Measurements from ENCODE around the gene TMCO1.
"Not testable (repeated sequence)": the region's sequence is repeated elsewhere in the genome, so short reads cannot be mapped to it uniquely, and the experiment has no call there.

The TMCO1 gene

GRCh38 chr1:165744913-165745312 is 23.8 kb downstream of the TMCO1 start:
- DNase-seq = not testable (repeated sequence)

GRCh38 chr1:165742194-165742593 is 26.5 kb downstream of the TMCO1 start:
- DNase-seq = no peak

GRCh38 chr1:165738794-165739193 is 29.9 kb downstream of the TMCO1 start:
- no peak for DNase-seq

- DNase-seq = no peak
Observed at GRCh38 chr1:165737196-165737595, 31.5 kb downstream of the TMCO1 start.

- no peak for DNase-seq
Observed at GRCh38 chr1:165734906-165735305, 33.8 kb downstream of the TMCO1 start.

- DNase-seq = no peak
Observed at GRCh38 chr1:165726841-165727240, 41.8 kb downstream of the TMCO1 start.

GRCh38 chr1:165726169-165726568 is 42.5 kb downstream of the TMCO1 start:
- no peak for DNase-seq

GRCh38 chr1:165717918-165718515 is 50.7 kb downstream of the TMCO1 start:
- peak; percentile 39 for DNase-seq

- not testable (repeated sequence) for DNase-seq
Observed at GRCh38 chr1:165716265-165717051, 52.2 kb downstream of the TMCO1 start.

- DNase-seq = no peak
Observed at GRCh38 chr1:165712764-165713163, 55.9 kb downstream of the TMCO1 start.

- DNase-seq = no peak
Observed at GRCh38 chr1:165707984-165708706, 60.5 kb downstream of the TMCO1 start.

- no peak for DNase-seq
Observed at GRCh38 chr1:165703648-165704047, 65.0 kb downstream of the TMCO1 start.

- DNase-seq = not testable (repeated sequence)
Observed at GRCh38 chr1:165701922-165702321, 66.7 kb downstream of the TMCO1 start.

- DNase-seq = no peak
Observed at GRCh38 chr1:165699577-165699976, 69.1 kb downstream of the TMCO1 start.

- DNase-seq = no peak
Observed at GRCh38 chr1:165698761-165699052, 70.0 kb downstream of the TMCO1 start.

GRCh38 chr1:165697881-165698760 is 70.5 kb downstream of the TMCO1 start, which contains the start of gene ALDH9A1:
TSS of gene ALDH9A1 (minus strand) at chr1:165698562. CDS start at chr1:165698558, 4 bp downstream.
- peak; percentile 81 for DNase-seq

- DNase-seq = no peak
Observed at GRCh38 chr1:165697491-165697880, 71.2 kb downstream of the TMCO1 start.

- no peak for DNase-seq
Observed at GRCh38 chr1:165696625-165697100, 72.0 kb downstream of the TMCO1 start.

GRCh38 chr1:165695031-165695430 is 73.6 kb downstream of the TMCO1 start:
- DNase-seq = no peak

- DNase-seq = no peak
Observed at GRCh38 chr1:165688046-165688445, 80.6 kb downstream of the TMCO1 start.

- no peak for DNase-seq
Observed at GRCh38 chr1:165686971-165687433, 81.7 kb downstream of the TMCO1 start.

GRCh38 chr1:165686121-165686970 is 82.3 kb downstream of the TMCO1 start:
- no peak for DNase-seq
